Stimulated activated CD4-positive, alpha-beta T cell treated with anti-CD3 and anti-CD28 coated beads, Interleukin-12 subunit alpha, Interleukin-12 subunit beta, amount 100 ng/mL, for 24 hours (primary cell): Measurements from ENCODE around the gene ZBTB8A.
A peak's percentile ranks its signal among the peaks of the same experiment; 100 is the strongest.
"Not testable (repeated sequence)": the region's sequence is repeated elsewhere in the genome, so short reads cannot be mapped to it uniquely, and the experiment has no call there.

Experiments used
- DNase-seq, 2 experiments: peaks; one replicate each; pipeline ENCODE4 v3.0.0-alpha.2; 2020; ENCODE audit warnings: low read depth in 2 of 2

Gene ZBTB8A

GRCh38 chr1:32619701-32620485, 80.7 kb downstream of the ZBTB8A start:
- DNase-seq = no peak

- no peak for DNase-seq
These were observed 83.0 kb downstream of the ZBTB8A start for GRCh38 chr1:32622205-32622604.

GRCh38 chr1:32622806-32623681, 83.8 kb downstream of the ZBTB8A start:
- DNase-seq = peak in 1 of 2 experiments; percentile 13

DNA sequence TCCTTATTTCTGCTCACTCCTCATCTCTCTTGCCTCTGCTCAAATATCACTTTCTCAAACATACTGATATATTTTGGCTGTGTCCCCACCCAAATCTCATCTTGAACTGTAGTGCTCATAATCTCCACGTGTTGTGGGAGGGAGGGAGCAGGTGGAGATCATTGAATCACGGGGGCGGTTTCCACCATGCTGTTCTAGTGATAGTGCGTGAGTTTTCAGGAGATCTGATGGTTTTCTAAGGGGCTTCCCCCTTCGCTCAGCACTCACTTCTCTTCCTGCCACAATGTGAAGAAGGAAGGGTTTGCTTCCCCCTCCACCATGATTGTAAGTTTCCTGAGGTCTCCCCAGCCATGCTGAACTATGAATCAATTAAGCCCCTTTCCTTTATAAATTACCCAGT, 84.5 kb downstream of the ZBTB8A start:
- DNase-seq = peak in 1 of 2 experiments; percentile 45

GRCh38 chr1:32626176-32626575, 86.9 kb downstream of the ZBTB8A start:
- DNase-seq = no peak

DNA sequence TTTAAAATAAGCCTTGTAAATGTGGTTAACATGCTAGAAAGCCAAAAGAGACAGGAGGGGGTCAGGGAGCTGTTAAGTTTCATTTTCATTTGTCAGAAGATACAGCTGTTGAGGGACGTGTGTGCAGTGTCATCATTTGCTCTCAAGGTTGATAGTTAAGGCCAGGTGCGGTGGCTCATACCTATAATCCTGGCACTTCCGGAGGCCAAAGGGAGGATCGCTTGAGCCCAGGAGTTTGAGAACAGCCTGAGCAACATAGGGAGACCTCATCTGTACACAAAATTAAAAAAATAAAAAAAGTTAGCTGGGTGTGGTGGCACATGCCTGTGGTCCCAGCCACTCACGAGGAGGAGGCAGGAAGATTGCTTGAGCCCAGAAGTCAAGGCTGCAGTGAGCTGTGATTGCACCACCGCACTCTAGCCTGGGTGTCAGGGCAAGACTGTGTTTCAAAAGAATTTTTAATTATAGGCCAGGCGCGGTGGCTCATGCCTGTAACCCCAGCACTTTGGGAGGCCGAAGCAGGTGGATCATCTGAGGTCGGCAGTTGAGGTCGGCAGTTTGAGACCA, 88.5 kb downstream of the ZBTB8A start:
- DNase-seq = no peak

- DNase-seq = not testable (repeated sequence)
These were observed 90.9 kb downstream of the ZBTB8A start for GRCh38 chr1:32630173-32630572.

- no peak for DNase-seq
These were observed 93.6 kb downstream of the ZBTB8A start for GRCh38 chr1:32632829-32633228.

DNA sequence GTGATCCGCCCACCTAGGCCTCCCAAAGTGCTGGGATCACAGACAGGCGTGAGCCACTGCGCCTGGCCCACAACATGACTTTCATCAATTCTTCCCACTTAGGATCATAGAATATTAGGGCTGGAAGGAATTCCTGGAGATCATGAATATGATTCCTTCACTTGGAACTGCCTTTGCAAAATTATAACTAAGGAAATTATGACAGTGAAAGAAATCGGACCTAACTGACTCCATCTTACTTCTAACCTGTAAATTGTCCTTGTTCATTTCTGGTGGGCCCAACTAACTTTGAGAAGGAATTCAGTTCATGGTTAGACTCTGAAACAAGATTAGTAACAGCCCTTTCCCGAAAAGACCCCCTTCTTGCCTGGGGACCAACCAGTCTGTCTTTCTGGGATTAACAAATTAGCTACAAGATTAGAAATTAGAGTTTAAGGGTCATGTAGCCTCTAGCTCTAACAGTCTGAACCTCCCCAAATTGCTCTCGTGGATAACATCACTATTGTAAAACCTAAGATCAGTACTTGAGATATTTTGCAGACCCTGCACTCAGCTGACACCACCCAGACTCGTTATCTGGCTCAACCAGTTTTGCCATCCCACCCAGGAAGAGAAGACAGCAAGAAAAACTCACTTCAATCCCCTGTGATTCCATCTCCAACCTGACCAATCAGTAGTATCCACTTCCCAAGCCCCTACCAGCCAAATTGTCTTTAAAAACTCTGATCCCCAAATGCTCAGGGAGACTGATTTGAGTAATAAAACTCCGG, 96.5 kb downstream of the ZBTB8A start:
- DNase-seq = no peak

GRCh38 chr1:32636914-32637645, 97.9 kb downstream of the ZBTB8A start:
- DNase-seq = no peak

GRCh38 chr1:32639489-32640075, 100.4 kb downstream of the ZBTB8A start:
- DNase-seq = no peak

GRCh38 chr1:32642292-32642827, 103.1 kb downstream of the ZBTB8A start:
- not testable (repeated sequence) for DNase-seq

DNA sequence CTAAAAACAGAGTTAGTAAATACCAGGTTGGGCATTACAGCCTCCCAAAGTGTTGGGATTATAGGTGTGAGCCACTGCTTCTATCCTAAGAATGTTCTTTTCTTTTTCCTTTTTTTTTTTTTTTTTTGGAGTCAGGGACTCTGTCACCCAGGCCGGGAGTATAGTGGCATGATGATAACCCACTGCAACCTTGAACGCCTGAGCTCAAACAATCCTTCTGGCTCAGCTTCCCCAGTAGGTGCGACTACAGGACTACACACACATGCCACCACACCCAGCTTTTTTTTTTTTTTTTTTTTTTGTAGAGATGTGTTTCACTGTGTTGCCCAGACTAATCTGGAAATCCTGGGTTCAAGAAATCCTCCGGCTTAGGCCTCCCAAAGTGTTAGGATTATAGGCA, 105.2 kb downstream of the ZBTB8A start:
- no peak for DNase-seq

- DNase-seq = no peak
These were observed 108.3 kb downstream of the ZBTB8A start for GRCh38 chr1:32647308-32648134.

- peak; percentile 66 to 81 for DNase-seq
These were observed 111.1 kb downstream of the ZBTB8A start, which contains the start of gene ZBTB8OS for GRCh38 chr1:32650248-32650751. TSS of gene ZBTB8OS (minus strand) at chr1:32650550. CDS start at chr1:32650529, 21 bp downstream.

GRCh38 chr1:32650752-32651460, 111.7 kb downstream of the ZBTB8A start, which contains the start of gene RBBP4:
TSS of gene RBBP4 (plus strand) at chr1:32651208. CDS start at chr1:32651307, 99 bp downstream.
- peak; percentile 97 for DNase-seq

DNA sequence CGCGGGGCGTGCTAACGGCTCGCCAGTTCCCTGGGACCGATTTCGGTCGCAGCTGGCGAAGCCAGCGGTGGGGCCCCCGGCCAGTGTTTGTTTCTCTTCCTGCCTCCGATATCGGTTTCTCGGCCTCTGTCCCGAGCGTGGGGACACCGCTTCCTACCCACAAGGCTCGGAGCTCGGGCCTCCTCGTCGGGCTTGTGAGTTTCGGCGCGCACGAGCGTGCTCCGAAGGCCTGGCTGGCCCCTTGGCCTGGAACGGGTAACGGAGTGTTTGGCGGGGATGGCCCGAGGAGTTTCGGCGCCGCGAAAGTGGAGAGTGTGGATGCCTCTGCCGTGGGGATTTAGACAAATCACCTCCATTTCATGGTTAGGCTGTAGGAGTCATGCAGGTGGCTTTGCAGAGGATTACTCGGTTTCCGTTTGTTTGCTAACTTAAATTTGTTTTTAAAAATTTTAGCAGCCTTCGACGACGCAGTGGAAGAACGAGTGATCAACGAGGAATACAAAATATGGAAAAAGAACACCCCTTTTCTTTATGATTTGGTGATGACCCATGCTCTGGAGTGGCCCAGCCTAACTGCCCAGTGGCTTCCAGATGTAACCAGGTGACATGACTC, 112.3 kb downstream of the ZBTB8A start:
- DNase-seq = no peak
